Mammary epithelial cell (primary cell): ENCODE measurements around the gene ZMYM2.

Experiments used
- EZH2 ChIP-seq: IDR thresholded peaks from 2 replicates; pipeline ENCODE4 v1.6.1; 2012; ENCODE audit warnings: low read length, inconsistent platforms, borderline replicate concordance
- TF ChIP-seq, protein P1 (sequence below), 2 donors: IDR thresholded peaks in 1 of 2; conservative IDR thresholded peaks in 1 of 2; 2 replicates each; pipeline ENCODE4 v1.5.1; 2011 to 2012; ENCODE audit warnings: inconsistent platforms in 2 of 2, low read length in 2 of 2, mild to moderate bottlenecking in 2 of 2, control low read depth in 1 of 2, low read depth in 1 of 2; ENCODE audit not compliant: insufficient read depth in 1 of 2; ENCODE audit errors: extremely low read depth in 1 of 2

GRCh38 chr13:20017365-20017711 lies 58.8 kb downstream of the ZMYM2 start:
- TF ChIP-seq, protein P1, sequence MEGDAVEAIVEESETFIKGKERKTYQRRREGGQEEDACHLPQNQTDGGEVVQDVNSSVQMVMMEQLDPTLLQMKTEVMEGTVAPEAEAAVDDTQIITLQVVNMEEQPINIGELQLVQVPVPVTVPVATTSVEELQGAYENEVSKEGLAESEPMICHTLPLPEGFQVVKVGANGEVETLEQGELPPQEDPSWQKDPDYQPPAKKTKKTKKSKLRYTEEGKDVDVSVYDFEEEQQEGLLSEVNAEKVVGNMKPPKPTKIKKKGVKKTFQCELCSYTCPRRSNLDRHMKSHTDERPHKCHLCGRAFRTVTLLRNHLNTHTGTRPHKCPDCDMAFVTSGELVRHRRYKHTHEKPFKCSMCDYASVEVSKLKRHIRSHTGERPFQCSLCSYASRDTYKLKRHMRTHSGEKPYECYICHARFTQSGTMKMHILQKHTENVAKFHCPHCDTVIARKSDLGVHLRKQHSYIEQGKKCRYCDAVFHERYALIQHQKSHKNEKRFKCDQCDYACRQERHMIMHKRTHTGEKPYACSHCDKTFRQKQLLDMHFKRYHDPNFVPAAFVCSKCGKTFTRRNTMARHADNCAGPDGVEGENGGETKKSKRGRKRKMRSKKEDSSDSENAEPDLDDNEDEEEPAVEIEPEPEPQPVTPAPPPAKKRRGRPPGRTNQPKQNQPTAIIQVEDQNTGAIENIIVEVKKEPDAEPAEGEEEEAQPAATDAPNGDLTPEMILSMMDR (conservative IDR thresholded peaks at IDR 0.05 in 1 of 2, IDR thresholded peaks at IDR 0.05 in 1 of 2; ENCODE audit: extremely low read depth in 1 of 2, insufficient read depth in 1 of 2, low read depth in 1 of 2, low read length in 2 of 2), result no peak
- TF ChIP-seq EZH2, result no peak
